Large intestine (tissue), 3 donors: ENCODE data around the gene ARL15. TPM values are rescaled to one million over a fixed set of nuclear protein-coding genes. Genes with fewer than 3 reads are reported as not detected.
A peak's percentile ranks its signal among the peaks of the same experiment; 100 is the strongest.

Experiments used
- DNase-seq, 2 donors: peaks; one replicate each; pipeline versions ENCODE4 v3.0.0 to v3.0.0-alpha.2; 2013
- H3K27ac ChIP-seq: one replicate; pipeline ENCODE4 v1.5.1; 2013; ENCODE audit warnings: low read length
- H3K27me3 ChIP-seq: 2 replicates; pipeline ENCODE4 v1.6.1; 2013; ENCODE audit warnings: low read length; ENCODE audit not compliant: control insufficient read depth, insufficient read depth
- H3K36me3 ChIP-seq: 2 replicates; pipeline ENCODE4 v1.6.1; 2013; ENCODE audit warnings: low read length; ENCODE audit not compliant: control insufficient read depth, insufficient read depth
- H3K4me1 ChIP-seq: one replicate; pipeline ENCODE4 v1.6.1; 2013; ENCODE audit warnings: low read length; ENCODE audit not compliant: control insufficient read depth, insufficient read depth
- H3K4me3 ChIP-seq: one replicate; pipeline ENCODE4 v1.5.1; 2013; ENCODE audit warnings: low read length
- H3K9me3 ChIP-seq: one replicate; pipeline ENCODE4 v1.6.1; 2013; ENCODE audit warnings: mild to moderate bottlenecking, low read depth, low read length, moderate library complexity; ENCODE audit not compliant: control insufficient read depth
- WGBS: methylation state at CpG from one replicate; pipeline ENCODE4 v1.1.5; 2013; ENCODE audit warnings: low lambda C conversion rate; ENCODE audit not compliant: insufficient coverage; 5-methylcytosine and 5-hydroxymethylcytosine counted together
- polyA plus RNA-seq: library from polyadenylated mRNA; unstranded; fragments of 120-200 nt; gene quantifications from one replicate; pipeline ENCODE4 v1.2.1, GENCODE V29; 2013

Gene ARL15
- polyA plus RNA-seq, 1 donor = 41.5 TPM

DNA sequence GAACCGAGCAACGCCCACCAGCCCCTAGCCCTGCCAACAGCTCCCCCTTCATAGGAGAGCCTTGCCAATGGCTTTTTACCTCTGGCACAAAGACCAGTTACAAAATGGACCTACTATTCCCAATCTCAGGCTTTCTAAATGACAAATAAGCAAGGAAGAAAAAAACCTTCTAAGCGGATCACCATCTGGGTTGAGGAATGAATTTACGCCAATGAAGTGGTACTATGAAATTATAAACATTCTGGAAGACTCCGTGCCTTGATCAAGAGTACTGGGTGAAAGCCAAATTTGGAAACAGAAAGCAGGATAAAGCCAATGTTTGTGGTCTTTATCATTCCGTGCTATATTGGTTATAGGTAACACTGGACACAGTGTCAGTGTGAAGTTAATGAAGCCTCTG, 378.0 kb downstream of the ARL15 start:
- DNase-seq = no peak
- no peaks in the 10 kb centered on the region for H3K9me3 ChIP-seq
- 81% methylated on average over 3 of the region's 6 CpGs for WGBS

DNA sequence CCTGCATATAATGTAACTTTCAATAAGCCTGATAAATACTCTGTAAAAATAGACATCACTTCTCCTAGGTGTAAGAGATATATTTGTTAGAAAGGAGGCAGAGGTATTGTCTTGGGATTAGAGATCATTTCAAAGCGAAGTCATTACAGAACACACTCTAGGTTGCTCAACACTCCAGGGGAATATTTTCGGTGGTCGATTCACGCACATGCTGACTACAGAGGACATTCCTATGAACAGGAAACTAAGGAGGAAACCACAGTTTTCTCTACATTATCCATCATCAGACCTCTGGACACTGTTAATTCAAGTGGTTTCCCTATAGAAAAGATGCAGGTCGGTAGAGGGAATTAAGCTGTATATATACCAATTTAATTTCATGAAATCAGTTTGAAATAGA, 379.9 kb downstream of the ARL15 start:
- no peaks in the 10 kb centered on the region for H3K36me3 ChIP-seq
- H3K27me3 ChIP-seq = no peaks in the 10 kb centered on the region
- no peak overlapping the region for H3K27ac ChIP-seq
- no peak overlapping the region for H3K4me3 ChIP-seq
- no peak for DNase-seq
- no peaks in the 10 kb centered on the region for H3K9me3 ChIP-seq
- H3K4me1 ChIP-seq = peaks cover 5% of the 10 kb centered on the region
- no CpG with 5 or more reads among the region's 5 CpGs for WGBS

More for the DNA sequence above, 378.0 kb downstream of the ARL15 start:
- Histone ChIP-seq H3K27ac (no peak overlapping the region), H3K36me3 (no peaks in the 10 kb centered on the region), H3K4me3 (no peak overlapping the region), H3K4me1 (peaks cover 5% of the 10 kb centered on the region), H3K27me3 (no peaks in the 10 kb centered on the region)

DNA sequence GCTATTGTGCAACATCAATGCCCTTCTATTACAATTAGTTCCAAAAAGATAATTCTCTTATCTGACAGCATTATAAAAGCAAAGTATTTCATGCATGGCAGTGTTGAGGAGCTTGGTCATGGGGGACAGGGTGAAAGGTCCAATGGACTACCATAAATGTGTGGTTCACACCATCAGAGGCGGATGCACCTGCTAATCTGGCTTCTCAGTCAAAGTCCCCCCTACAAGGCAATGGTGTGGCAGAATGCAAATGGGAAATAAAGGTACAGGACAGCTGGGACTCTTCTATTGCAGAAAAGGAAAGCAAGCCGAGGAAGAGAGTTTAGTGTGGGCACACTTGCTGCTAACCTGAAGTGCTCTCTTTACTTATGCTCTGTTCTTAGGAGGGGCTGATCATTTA, 380.8 kb downstream of the ARL15 start:
- peaks cover 5% of the 10 kb centered on the region for H3K4me1 ChIP-seq
- H3K4me3 ChIP-seq = no peak overlapping the region
- no peaks in the 10 kb centered on the region for H3K36me3 ChIP-seq
- peak; percentile 42 to 78 for DNase-seq
- no peak overlapping the region for H3K27ac ChIP-seq
- no peaks in the 10 kb centered on the region for H3K27me3 ChIP-seq
- no peaks in the 10 kb centered on the region for H3K9me3 ChIP-seq
- 60% methylated on average over 1 of the region's 2 CpGs for WGBS

DNA sequence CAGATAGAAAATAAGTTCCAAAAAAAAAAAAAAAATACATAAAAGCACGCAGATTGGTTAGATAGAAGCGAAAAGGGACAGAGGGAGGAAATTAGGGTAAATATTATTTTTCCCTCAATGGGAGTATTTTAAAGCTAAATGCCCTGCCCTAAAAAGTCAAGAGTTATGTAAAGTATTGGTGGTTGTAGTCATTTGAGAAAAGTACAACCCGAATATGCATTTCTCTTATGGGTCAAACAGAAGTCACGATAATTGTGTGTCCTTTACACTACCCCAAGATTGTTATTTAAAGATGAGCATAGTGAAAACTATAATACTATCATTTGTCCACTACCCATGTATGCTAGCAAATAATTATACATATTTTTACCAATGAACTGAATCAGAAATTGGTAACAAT, 381.2 kb downstream of the ARL15 start:
- H3K9me3 ChIP-seq = no peaks in the 10 kb centered on the region
- H3K27me3 ChIP-seq = no peaks in the 10 kb centered on the region
- WGBS = no CpG with 5 or more reads among the region's 4 CpGs
- no peak overlapping the region for H3K27ac ChIP-seq
- peaks cover 5% of the 10 kb centered on the region for H3K4me1 ChIP-seq
- no peak overlapping the region for H3K4me3 ChIP-seq
- H3K36me3 ChIP-seq = no peaks in the 10 kb centered on the region
- DNase-seq = no peak

DNA sequence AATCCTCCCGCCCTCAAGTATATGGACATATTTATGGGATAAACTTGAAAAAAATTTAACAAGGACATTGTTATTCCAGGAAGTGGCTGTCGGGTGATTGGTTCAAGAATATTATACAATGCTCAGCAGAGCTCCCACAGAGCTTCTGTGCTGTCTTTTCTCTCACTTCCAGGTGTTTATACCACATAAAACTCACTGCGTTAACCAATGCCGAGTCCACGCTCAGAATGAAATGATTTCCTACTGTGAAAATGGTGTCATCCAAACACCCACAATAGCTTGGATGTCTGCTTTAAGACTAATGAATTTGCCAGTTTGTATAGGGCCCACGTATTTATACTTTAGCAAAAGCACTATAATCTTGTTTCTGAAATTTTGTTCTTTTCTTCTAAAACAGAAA, 381.7 kb downstream of the ARL15 start:
- Histone ChIP-seq H3K36me3 (no peaks in the 10 kb centered on the region), H3K9me3 (no peaks in the 10 kb centered on the region), H3K27ac (no peak overlapping the region), H3K27me3 (no peaks in the 10 kb centered on the region), H3K4me3 (no peak overlapping the region), H3K4me1 (peaks cover 5% of the 10 kb centered on the region)
- no peak for DNase-seq
- no CpG with 5 or more reads among the region's 6 CpGs for WGBS

DNA sequence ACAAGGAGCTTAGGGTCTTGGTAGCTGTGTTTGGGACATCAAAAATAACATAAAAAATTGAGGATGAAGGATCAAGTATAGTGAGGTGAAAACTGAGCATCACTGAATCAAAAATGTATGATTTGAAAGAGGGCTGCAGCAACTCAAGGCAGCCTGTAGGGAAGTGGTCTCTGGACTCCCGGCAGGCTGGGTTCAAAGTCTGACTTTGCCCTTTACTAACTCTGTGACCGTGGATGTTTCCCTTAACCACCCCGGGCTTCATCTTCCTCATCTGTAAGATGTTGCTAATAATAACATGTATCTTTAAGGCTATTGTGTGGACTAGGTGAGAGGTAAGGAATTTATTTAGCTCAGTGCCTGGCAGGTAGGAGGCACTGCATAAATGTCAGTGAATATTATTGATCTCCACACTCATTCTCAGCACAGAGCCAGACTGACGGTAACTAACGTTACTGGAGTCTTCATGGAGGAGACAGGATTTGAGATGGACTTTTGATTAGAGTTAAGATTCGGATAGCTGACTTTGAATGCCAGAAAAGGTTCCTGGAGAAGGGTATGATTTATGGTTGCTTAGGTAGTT, 382.6 kb downstream of the ARL15 start:
- Histone ChIP-seq H3K36me3 (no peaks in the 10 kb centered on the region), H3K4me1 (peaks cover 5% of the 10 kb centered on the region), H3K9me3 (no peaks in the 10 kb centered on the region), H3K4me3 (no peak overlapping the region), H3K27ac (no peak overlapping the region), H3K27me3 (no peaks in the 10 kb centered on the region)
- no peak for DNase-seq
- 95% methylated on average over 3 of the region's 6 CpGs for WGBS

DNA sequence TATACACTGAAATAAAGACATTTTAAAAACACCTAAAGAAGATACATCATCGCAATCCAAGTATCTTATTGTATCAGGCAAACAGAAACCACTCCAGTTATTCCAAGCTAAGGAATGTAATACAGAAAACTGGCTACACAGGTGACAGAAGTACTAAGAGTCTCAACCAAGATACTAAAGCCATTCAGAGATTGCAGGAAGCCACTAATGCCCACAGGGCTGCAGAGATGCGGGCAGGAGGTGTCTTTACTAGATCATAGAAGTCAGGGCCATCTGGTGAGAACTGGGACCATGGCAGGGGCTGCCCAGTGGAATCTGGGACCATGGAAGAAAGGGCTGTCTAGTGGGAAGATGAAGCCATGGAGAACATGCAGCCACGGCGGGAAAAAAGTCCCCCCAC, 384.3 kb downstream of the ARL15 start:
- no CpG with 5 or more reads among the region's 4 CpGs for WGBS
- Histone ChIP-seq H3K4me1 (peaks cover 5% of the 10 kb centered on the region), H3K9me3 (no peaks in the 10 kb centered on the region), H3K27ac (no peak overlapping the region), H3K27me3 (no peaks in the 10 kb centered on the region), H3K4me3 (no peak overlapping the region), H3K36me3 (no peaks in the 10 kb centered on the region)
- DNase-seq = no peak

DNA sequence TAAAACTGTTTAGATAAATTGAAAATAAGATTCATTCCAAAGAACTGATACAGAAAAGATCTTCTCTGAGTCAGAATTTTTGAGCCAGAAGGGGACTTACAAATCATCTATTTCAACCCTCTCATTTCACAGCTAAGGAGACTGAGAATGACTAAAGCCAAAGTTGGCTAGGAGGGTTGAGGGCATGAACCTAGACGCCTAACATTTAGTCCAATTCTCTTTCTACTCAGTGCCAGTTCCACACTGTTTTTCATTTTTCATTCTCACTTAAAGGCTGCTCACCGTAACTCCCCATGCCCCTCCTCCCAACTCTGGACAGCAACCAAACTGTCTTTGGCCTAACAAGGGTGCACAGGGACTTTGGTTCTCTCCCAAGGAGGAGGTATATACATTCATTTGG, 386.0 kb downstream of the ARL15 start:
- 60% methylated on average over 2 of the region's 2 CpGs for WGBS

DNA sequence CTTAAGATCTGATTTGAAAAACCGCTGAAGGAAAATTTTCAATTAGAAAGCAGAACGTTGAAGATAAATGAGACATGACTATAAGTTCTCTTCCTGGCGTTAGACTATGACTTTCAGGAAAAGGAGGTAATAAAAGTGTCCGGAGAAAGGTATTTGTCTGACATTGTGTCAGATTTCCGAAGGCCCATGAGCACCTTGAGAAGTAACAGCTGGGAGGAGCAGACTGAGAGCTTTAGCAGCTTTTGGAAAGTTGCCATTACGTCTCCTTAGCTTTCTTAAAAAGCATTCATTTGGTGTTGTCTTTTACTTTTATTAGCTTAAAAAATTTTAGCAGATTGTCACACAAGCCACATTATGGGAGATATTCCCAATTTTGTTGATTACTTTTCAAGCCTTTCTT, 386.4 kb downstream of the ARL15 start:
- no peaks in the 10 kb centered on the region for H3K27me3 ChIP-seq
- H3K4me3 ChIP-seq = no peak overlapping the region
- no peak for DNase-seq
- no peak overlapping the region for H3K27ac ChIP-seq
- 100% methylated on average over 2 of the region's 6 CpGs for whole genome bisulfite sequencing
- H3K9me3 ChIP-seq = no peaks in the 10 kb centered on the region
- H3K36me3 ChIP-seq = no peaks in the 10 kb centered on the region
- no peaks in the 10 kb centered on the region for H3K4me1 ChIP-seq

More for the DNA sequence above, 386.0 kb downstream of the ARL15 start:
- H3K4me3 ChIP-seq = no peak overlapping the region
- no peak overlapping the region for H3K27ac ChIP-seq
- no peak for DNase-seq
- H3K36me3 ChIP-seq = no peaks in the 10 kb centered on the region
- H3K9me3 ChIP-seq = no peaks in the 10 kb centered on the region
- H3K4me1 ChIP-seq = no peaks in the 10 kb centered on the region
- no peaks in the 10 kb centered on the region for H3K27me3 ChIP-seq

DNA sequence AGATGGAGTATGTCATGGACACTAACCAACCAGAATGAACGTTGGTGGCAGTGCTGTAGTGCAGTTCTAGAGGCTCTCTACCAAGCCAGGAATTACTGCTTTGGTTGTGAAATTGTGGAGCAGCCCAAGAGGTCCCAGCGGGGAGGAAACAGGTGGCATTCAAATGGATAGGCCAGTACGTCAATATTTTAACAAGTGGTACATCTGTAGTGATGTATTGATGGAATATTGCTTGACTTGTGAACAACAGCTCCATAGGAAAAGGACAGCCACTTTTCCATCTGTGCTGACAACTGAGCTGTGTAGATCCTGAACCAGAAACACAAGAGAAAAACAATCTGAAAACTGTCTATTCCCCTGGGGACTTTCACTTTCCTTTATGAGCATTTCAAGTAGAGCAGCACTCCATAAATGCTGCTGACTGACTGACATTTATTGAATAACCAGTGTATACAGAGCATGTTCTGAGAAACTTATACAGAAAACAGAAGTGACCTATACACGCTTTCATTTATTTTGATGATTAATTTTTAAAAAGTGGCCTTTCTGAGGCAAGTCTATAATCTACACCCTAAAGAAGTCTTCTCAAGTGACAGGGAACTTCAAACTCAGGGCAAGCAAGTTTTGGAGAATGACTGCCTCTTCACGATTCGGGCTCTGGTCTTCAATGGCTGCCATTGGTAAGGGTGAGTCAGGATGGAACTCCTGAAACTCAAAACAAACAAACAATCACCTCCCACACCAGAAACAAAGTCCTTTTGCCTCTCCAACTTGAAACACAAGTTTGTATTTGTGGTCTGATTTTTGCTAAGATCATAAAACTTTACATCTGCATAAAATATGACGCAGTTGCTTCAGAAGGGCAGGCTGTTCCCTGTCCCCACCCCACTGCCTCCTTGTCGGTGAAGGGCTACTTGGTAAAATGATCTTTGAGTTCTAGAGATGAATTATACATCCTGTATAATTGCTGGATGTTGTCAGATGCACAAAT, 387.6 kb downstream of the ARL15 start:
- Histone ChIP-seq H3K4me3 (no peak overlapping the region), H3K9me3 (no peaks in the 10 kb centered on the region), H3K4me1 (no peaks in the 10 kb centered on the region), H3K36me3 (no peaks in the 10 kb centered on the region), H3K27ac (no peak overlapping the region), H3K27me3 (no peaks in the 10 kb centered on the region)
- no peak for DNase-seq
- WGBS = 93% methylated on average over 2 of the region's 8 CpGs
